Immature natural killer cell (primary cell): Measurements from ENCODE around the gene ATP5IF1. TPM values are rescaled to one million over a fixed set of nuclear protein-coding genes. Genes with fewer than 3 reads are reported as not detected.

Experiments
- DNase-seq, 3 donors: peaks; one replicate each; pipeline ENCODE4 v3.0.0; 2022; ENCODE audit warnings: mixed read lengths in 1 of 3
- H3K27ac Mint-ChIP-seq, 6 donors: one replicate each; pipeline ENCODE4 v1.8.0; 2020; ENCODE audit warnings: mixed read lengths in 6 of 6, mild to moderate bottlenecking in 5 of 6, inconsistent platforms in 4 of 6, moderate library complexity in 3 of 6
- H3K27me3 Mint-ChIP-seq, 3 donors: one replicate each; pipeline ENCODE4 v1.8.0; 2020 to 2021; ENCODE audit warnings: low read depth in 3 of 3, mild to moderate bottlenecking in 3 of 3, mixed read lengths in 3 of 3, moderate library complexity in 3 of 3, inconsistent platforms in 1 of 3
- H3K36me3 Mint-ChIP-seq, 3 donors: one replicate each; pipeline ENCODE4 v1.8.0; 2020; ENCODE audit warnings: mixed read lengths in 3 of 3, inconsistent platforms in 2 of 3, mild to moderate bottlenecking in 2 of 3
- H3K4me1 Mint-ChIP-seq, 2 donors: one replicate each; pipeline ENCODE4 v1.8.0; 2020; ENCODE audit warnings: inconsistent platforms in 2 of 2, mild to moderate bottlenecking in 2 of 2, mixed read lengths in 2 of 2, moderate library complexity in 1 of 2
- H3K4me3 Mint-ChIP-seq, 5 donors: one replicate each; pipeline ENCODE4 v1.8.0; 2020; ENCODE audit warnings: mild to moderate bottlenecking in 5 of 5, mixed read lengths in 5 of 5, inconsistent platforms in 3 of 5, moderate library complexity in 3 of 5
- H3K9me3 Mint-ChIP-seq, 6 donors: one replicate each; pipeline ENCODE4 v1.8.0; 2020; ENCODE audit warnings: mild to moderate bottlenecking in 6 of 6, mixed read lengths in 6 of 6, inconsistent platforms in 4 of 6, moderate library complexity in 3 of 6
- polyA plus RNA-seq, 3 donors: library from polyadenylated mRNA; unstranded; fragments of 300-500 nt; fragmentation: Illumina TruSeq; gene quantifications; one replicate each; pipeline ENCODE4 v1.2.3, GENCODE V29; 2021

Gene ATP5IF1
- polyA plus RNA-seq: 100 to 1,000 TPM; 462 to 960 (median 728) TPM

- Mint-ChIP-seq H3K36me3 (peaks cover 0 to 3% (median 0%) of the 10 kb centered on the region in 3 donors), H3K4me3 (peak within 1 kb of the TSS in 1 of 5 donors; percentile 10), H3K27me3 (peaks cover 5% of the 10 kb centered on the region in 3 donors), H3K27ac (no peak within 1 kb of the TSS), H3K4me1 (peaks cover 21 to 28% of the 10 kb centered on the region in 2 donors), H3K9me3 (no peaks in the 10 kb centered on the region)
- DNase-seq: peak; percentile 94 to 95 (median 94)
Measured at GRCh38 chr1:28235755-28236655, at the start of gene ATP5IF1. Gene ATP5IF1 (plus strand): TSS chr1:28236124. CDS start chr1:28236184, 60 bp downstream.

DNA sequence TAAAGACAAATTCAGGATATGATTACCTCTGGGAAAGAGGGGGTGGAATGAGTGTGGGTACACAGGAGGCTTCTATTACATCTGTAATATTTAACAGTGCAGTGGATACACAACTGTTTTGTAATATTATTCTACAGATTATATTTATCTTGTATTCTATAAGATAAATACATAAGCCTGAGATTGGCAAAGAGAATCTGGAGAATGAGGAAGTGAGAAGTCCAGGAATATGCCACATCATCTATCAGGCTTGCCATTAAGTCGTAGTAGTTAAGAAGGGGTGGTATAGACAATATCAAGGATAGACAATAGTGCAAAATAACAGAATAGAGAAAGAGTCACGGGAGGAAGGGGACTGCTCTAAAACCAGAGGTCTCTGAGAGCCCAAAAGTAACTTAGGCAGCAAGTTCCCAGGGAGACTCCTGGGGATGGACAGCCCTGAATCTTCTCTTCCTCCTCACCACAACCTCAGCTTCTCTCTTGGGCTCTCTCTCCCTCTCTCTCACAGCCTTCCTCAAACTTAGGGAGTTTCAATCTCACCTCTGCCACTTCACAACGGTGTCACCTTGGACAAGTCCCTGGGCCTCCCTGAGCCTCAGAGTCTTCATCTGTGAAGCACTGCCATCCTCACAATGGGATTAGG lies 45.5 kb upstream of the ATP5IF1 start:
- Mint-ChIP-seq H3K9me3 (no peaks in the 10 kb centered on the region), H3K36me3 (peaks cover 0 to 7% (median 5%) of the 10 kb centered on the region in 3 donors), H3K4me1 (peaks cover 21 to 25% of the 10 kb centered on the region in 2 donors), H3K4me3 (no peak overlapping the region), H3K27me3 (peaks cover 0 to 4% (median 0%) of the 10 kb centered on the region in 3 donors), H3K27ac (peak overlapping the region in 3 of 6 donors; percentile 2 to 30 (median 4))
- DNase-seq: no peak

DNA sequence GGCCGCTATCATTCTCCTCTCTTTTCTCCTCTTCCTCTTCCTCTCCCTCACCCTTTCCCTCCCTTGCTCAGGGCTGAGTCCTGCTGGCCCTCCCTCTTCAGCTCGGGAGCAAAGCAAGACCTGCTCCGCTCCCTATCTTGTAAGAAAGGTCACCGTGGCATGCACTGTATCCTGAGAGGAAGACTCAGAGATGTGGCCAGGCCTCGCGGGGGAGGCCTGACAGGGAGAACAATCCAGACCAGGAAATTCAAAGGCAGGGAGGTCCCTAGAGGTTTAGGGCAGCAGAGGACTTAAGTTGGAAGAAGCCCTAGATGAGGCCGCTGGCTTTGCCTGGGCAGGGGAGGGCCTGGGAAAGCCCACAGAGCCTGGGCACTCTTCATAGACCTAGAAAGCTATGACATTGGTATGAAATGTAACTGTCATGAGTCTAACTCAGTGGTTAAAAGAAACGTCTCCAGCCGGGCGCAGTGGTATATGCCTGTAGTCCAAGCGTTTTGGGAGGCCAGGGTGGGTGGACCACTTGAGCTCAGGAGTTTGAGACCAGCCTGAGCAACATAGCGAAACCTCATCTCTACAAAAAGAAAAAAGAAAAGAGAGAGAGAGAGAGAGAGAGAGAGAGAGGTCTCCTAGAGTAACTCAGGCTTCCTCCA lies 44.8 kb upstream of the ATP5IF1 start:
- no peak overlapping the region for H3K4me3 Mint-ChIP-seq
- H3K27ac Mint-ChIP-seq: peak overlapping the region in 3 of 6 donors; percentile 13 to 30 (median 14)
- H3K4me1 Mint-ChIP-seq: peaks cover 28 to 31% of the 10 kb centered on the region in 2 donors

GRCh38 chr1:28193701-28194161 lies 42.2 kb upstream of the ATP5IF1 start:
- Mint-ChIP-seq H3K4me1 (peaks cover 52 to 54% of the 10 kb centered on the region in 2 donors), H3K36me3 (peaks cover 4 to 14% (median 12%) of the 10 kb centered on the region in 3 donors), H3K27me3 (peaks cover 0 to 4% (median 2%) of the 10 kb centered on the region in 3 donors), H3K27ac (peak overlapping the region in 1 of 6 donors; percentile 34), H3K9me3 (no peaks in the 10 kb centered on the region), H3K4me3 (no peak overlapping the region)
- no peak for DNase-seq

More for the DNA sequence above, 44.8 kb upstream of the ATP5IF1 start:
- Mint-ChIP-seq H3K27me3 (peaks cover 0 to 4% (median 0%) of the 10 kb centered on the region in 3 donors), H3K36me3 (peaks cover 0 to 7% (median 5%) of the 10 kb centered on the region in 3 donors), H3K9me3 (no peaks in the 10 kb centered on the region)
- DNase-seq: no peak

DNA sequence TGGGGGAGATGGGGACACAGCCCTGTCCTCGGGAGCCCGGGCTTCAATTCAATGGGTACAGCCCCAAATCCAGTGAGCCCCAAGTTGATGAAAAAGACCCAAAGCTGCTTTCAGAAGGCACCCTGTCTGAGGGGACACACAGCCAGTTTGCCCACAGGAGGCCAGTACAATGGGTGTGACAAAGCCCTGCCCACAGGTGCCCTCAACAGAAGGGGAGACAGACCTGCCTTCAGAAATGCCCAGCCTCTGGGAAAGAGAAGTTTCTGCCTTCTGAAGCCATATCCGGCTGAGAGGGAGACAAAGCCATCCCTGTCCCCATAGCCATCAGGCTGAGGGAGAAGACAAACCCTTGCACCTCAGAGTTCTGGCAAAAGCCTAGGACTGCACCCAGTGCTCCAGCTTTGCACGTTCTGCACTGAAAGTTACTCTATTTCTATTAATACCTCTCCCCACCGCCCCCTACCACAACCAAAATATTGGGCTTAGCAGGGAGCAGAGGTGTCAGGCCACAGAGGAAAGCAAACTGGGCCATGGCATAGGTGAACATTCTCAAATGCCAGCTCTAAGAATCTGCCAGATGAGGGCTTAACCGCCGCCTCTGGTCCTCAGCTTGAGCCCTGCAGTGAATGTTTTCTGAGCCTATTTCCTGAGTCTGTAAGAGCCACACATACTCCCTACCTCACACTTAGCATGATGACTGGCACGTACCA lies 41.4 kb upstream of the ATP5IF1 start:
- H3K4me1 Mint-ChIP-seq: peaks cover 59 to 61% of the 10 kb centered on the region in 2 donors
- peaks cover 9 to 21% (median 20%) of the 10 kb centered on the region in 3 donors for H3K36me3 Mint-ChIP-seq
- peak; percentile 25 to 52 (median 33) for DNase-seq
- peak overlapping the region in 5 of 6 donors; percentile 34 to 82 (median 69) for H3K27ac Mint-ChIP-seq
- peaks cover 4 to 8% (median 7%) of the 10 kb centered on the region in 3 donors for H3K27me3 Mint-ChIP-seq
- peaks cover 4 to 7% (median 5%) of the 10 kb centered on the region in 6 donors for H3K9me3 Mint-ChIP-seq
- peak overlapping the region; percentile 42 to 71 (median 58) for H3K4me3 Mint-ChIP-seq

- Mint-ChIP-seq H3K4me1 (peaks cover 71 to 74% of the 10 kb centered on the region in 2 donors), H3K9me3 (peaks cover 4 to 8% (median 6%) of the 10 kb centered on the region in 6 donors), H3K27ac (no peak overlapping the region), H3K27me3 (peaks cover 4 to 13% (median 11%) of the 10 kb centered on the region in 3 donors), H3K4me3 (peak overlapping the region in 1 of 5 donors; percentile 21), H3K36me3 (peaks cover 12 to 28% (median 27%) of the 10 kb centered on the region in 3 donors)
- DNase-seq: no peak
Measured at GRCh38 chr1:28195780-28196179, 40.1 kb upstream of the ATP5IF1 start.

DNA sequence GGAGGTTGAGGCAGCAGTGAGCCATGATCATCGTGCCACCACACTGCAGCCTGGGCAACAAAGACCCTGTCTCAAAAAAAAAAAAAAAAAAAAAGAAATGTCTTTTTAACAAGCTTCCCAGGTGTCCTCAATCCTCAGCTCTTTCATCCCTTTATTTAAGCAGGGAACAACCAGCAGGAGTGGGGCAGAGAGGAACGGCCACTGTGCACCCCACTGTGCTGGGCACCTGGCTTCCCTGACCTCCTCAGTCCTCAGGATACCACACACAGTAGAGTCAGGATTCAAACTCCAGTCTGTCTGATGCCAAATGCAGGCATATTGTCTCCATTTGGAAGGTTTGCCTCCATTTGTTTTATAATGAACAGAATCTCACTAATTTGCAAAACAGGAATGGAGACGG lies 39.6 kb upstream of the ATP5IF1 start:
- peaks cover 4 to 8% (median 6%) of the 10 kb centered on the region in 6 donors for H3K9me3 Mint-ChIP-seq
- no peak for DNase-seq
- H3K36me3 Mint-ChIP-seq: peaks cover 14 to 33% (median 33%) of the 10 kb centered on the region in 3 donors
- H3K4me1 Mint-ChIP-seq: peaks cover 75 to 80% of the 10 kb centered on the region in 2 donors
- peak overlapping the region in 4 of 5 donors; percentile 40 to 58 (median 50) for H3K4me3 Mint-ChIP-seq
- H3K27me3 Mint-ChIP-seq: peaks cover 4 to 13% (median 11%) of the 10 kb centered on the region in 3 donors
- peak overlapping the region in 1 of 6 donors; percentile 46 for H3K27ac Mint-ChIP-seq

DNA sequence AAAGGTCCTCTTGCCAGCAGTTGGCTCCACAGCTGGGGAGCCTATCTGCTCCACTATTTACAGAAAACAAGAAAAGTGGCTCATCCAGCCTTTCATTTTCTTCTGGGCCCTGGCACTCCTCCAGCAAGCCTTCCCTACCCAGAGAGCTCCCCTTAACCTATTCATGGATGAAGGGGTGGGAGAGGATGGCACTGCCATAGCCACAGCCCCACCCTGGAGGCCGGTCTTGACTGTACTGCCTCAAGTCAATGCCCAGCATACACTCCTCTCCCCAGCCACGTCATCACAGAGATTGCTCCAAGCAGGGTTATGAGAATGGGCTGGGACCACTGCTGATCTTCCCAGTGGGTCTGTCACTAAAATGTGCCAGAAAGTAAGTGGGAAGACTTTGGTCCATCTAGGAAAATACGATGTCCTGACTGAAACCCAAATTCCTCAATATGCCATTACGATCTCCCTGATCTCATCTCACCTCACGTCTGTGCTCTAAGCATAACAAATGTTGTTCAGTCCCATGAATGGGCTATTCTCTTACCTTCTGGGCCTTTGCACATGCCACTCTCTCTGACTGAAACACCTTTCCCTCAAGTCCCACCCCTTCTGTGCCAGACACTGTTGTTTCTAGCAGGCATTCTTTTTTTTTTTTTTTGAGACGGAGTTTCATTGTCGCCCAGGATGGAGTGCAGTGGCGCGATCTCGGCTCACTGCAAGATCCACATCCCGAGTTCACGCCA lies 38.1 kb upstream of the ATP5IF1 start:
- Mint-ChIP-seq H3K27ac (peak overlapping the region in 2 of 6 donors; percentile 79 to 89), H3K27me3 (peaks cover 4 to 13% (median 11%) of the 10 kb centered on the region in 3 donors), H3K4me1 (peaks cover 76 to 78% of the 10 kb centered on the region in 2 donors), H3K36me3 (peaks cover 15 to 34% (median 34%) of the 10 kb centered on the region in 3 donors), H3K9me3 (peaks cover 4 to 8% (median 7%) of the 10 kb centered on the region in 6 donors), H3K4me3 (peak overlapping the region; percentile 33 to 66 (median 51))
- no peak for DNase-seq

DNA sequence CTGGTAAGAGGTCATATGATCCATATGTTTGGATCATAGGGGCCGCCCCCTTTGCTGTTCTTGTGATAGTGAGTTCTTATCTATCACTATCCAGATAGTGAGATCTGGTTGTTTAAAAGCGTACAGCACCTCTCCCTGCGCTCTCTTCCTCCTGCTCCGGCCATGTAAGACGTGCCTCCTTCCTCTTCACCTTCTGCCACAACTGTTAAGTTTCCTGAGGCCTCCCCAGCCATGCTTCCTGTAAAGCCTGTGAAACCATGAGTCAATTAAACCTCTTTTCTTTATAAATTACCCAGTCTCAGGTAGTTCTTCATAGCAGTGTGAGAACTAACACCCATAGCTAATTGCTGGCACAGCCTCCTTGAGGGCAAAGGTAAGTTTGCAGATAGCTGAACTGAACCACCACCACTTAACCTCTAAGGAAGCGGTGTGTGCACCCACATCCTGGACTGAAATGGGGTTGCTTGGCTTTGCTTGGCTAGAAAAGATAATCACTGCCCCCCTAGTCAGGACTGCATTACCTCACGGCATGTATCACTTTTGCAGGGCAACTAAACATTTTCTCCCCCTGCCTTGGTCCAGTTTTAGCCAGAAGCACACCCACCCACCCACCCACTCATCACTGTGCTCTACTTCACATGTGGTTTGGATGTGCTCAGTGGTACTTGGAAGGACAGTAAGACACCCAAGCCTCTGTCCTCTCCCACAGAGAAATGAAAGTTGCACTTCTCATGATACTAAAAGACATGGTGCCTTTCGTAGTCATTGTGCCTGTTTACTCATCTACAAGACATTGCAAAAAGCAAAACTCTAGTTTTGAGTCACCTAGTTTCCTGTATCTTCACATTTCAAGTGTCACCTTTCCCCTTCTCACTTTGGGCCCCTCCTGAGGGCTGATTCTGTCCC lies 36.3 kb upstream of the ATP5IF1 start:
- H3K27me3 Mint-ChIP-seq: peaks cover 5 to 11% (median 10%) of the 10 kb centered on the region in 3 donors
- peaks cover 4 to 8% (median 7%) of the 10 kb centered on the region in 6 donors for H3K9me3 Mint-ChIP-seq
- peak; percentile 87 to 90 (median 89) for DNase-seq
- peaks cover 62 to 70% of the 10 kb centered on the region in 2 donors for H3K4me1 Mint-ChIP-seq
- peak overlapping the region; percentile 84 to 97 (median 93) for H3K27ac Mint-ChIP-seq
- H3K36me3 Mint-ChIP-seq: peaks cover 25 to 46% (median 44%) of the 10 kb centered on the region in 3 donors
- H3K4me3 Mint-ChIP-seq: peak overlapping the region; percentile 70 to 86 (median 79)

GRCh38 chr1:28200234-28200873 lies 35.6 kb upstream of the ATP5IF1 start:
- H3K27me3 Mint-ChIP-seq: peaks cover 5 to 11% (median 10%) of the 10 kb centered on the region in 3 donors
- peaks cover 56 to 63% of the 10 kb centered on the region in 2 donors for H3K4me1 Mint-ChIP-seq
- H3K9me3 Mint-ChIP-seq: peaks cover 4 to 8% (median 7%) of the 10 kb centered on the region in 6 donors
- peaks cover 25 to 52% (median 49%) of the 10 kb centered on the region in 3 donors for H3K36me3 Mint-ChIP-seq
- DNase-seq: no peak
- H3K27ac Mint-ChIP-seq: peak overlapping the region; percentile 84 to 97 (median 92)
- peak overlapping the region; percentile 69 to 83 (median 74) for H3K4me3 Mint-ChIP-seq

DNA sequence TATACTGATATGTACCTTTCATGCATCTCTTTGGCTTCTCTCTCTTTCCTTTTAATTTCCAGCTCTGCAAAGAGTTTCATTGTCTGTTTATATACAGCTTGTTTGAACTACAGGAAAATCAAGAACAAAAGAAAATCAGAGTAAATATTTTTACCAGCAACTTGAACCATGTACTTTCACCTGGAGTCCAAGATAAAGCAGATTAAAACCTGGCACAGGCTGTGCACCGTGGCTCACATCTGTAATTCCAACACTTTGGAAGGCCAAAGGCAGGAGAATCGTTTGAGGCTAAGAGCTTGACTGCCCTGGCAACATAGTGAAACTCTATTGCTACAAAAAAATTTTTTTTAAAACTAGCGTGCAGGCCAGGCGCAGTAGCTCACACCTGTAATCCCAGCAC lies 30.7 kb upstream of the ATP5IF1 start:
- no peak for DNase-seq
- Mint-ChIP-seq H3K36me3 (peaks cover 31 to 52% (median 32%) of the 10 kb centered on the region in 3 donors), H3K27ac (no peak overlapping the region), H3K4me3 (no peak overlapping the region), H3K9me3 (peaks cover 0 to 2% (median 0%) of the 10 kb centered on the region in 6 donors), H3K4me1 (peaks cover 22 to 25% of the 10 kb centered on the region in 2 donors), H3K27me3 (peaks cover 0 to 2% (median under 1%) of the 10 kb centered on the region in 3 donors)
